GM21786 (cell line): ENCODE measurements around the gene CFAP119.
A peak's percentile ranks its signal among the peaks of the same experiment; 100 is the strongest.

Experiments
- ATAC-seq: cut with Tn5 transposase; IDR thresholded peaks from one replicate; pipeline ENCODE4 v1.9.1; 2021; ENCODE audit not compliant: unreplicated experiment

CFAP119 gene

DNA sequence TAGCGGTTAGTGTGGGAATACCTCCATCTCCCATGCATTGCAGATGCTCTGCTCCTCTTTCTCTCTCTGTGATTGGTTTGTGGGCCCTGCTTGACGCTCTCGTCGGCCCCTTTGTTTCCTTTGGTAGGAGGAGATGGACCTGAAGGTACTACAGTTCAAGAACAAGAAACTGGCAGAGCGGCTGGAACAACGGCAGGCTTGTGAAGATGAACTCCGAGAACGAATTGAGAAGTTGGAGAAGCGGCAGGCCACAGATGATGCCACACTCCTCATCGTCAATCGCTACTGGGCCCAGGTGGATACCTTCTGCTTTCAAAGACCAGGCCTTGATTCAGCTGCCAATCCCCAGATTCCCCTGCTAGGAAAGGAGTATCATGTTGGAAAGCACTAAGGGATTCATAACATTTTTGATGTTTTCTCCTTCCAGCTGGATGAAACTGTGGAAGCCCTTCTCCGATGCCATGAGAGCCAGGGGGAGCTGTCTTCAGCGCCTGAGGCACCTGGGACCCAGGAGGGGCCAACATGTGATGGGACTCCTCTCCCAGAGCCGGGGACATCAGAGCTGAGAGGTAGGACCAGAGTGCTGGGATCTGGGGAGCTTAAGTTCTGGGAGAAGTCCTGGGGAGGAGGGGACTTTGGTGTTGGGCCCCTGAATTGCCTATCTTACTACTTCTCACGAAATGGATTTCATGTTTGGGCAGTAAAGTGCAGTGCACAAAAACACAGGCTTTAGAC is 1.3 kb upstream of the CFAP119 start:
- no peak for ATAC-seq

DNA sequence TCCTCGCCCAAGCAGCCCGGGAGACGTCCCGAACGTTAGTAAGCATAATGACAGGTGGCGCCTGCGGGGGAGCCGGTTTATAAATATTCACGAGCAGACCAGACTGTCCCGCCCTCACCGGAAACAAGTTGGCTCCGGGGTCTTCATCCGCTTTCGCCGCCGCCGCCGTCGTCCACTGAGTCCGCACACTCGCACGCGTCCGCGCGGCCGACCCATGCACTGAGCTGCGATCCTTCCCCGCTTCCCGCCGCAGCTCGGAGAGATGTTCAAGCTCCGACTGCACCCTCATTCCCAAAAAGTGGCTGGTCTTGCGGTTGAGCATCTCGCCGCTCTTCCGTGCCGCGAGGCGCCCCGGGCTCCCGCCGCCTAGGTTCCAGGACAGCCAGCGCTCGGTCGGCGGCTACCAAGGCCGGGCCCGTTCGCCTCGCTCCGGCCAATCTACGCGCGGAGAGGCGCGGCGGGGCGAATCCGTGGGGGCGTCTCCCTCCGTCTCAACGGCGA is 385 bp downstream of the CFAP119 start:
- peak; percentile 6 for ATAC-seq

DNA sequence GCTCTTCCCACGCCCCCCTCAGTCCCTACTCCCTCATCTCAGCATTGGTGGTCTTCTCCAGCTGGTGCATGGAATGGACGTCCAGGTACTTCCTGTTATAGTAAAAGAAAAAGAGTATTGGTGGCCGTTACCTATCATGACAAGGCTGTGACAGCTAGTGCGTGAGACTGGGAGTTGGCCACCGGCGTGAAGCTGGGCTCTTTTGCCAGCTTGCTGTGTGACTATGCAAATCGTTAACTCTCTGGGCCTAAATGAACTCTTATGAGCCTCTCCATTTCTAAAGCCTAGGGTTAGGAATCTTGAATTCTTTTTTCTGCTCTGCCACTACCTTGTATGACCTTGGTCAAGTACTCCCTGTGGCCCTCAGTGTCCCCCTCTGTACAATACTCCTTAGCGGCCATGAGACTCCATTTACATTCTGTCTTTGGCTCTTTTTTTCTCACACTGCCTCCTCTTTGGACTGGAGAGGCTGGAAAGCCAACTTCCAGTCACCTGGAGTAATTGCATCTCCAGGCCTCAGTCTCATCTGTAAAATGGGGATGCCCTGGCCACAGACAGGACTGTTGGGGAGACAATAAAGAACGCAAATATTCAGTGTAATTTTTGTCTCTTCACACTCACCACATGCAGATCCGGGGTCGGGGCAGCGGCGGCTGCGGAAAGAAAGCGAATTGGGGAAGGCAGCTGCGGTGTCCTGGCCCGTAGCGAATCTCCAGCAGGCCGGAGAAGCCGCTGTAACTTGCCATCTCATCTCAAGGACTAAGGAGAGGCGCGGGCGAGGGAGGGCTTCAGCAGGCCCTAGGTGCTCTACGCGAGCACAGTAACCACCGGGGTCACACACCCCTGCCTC is 1.1 kb downstream of the CFAP119 start:
- no peak for ATAC-seq

DNA sequence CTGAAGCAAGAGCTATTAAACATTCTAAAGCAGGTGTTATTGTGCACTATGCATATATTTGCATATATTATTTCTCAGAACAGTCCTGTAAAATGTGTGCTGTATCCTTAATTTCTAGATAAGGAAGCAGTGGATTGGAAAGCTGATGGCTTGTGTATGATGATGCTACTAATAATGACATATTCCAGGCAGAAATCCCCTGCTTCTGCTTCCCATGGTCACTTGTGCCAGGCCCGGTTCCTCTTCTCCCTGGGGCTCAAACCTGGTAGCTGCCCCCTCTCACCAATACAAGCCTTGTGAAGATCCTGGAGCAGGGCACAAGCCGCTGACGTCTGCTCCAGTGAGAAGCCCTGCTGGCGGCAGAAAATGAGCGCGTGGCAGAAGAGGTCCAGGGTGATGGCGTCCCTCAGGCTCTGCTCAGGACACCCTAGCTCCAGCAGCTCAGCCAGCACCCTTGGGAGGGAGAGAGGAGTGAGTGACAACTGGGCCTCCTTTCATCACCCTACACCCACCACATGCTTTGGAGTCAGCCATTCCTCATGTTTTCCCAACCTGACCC is 1.8 kb downstream of the CFAP119 start:
- no peak for ATAC-seq

DNA sequence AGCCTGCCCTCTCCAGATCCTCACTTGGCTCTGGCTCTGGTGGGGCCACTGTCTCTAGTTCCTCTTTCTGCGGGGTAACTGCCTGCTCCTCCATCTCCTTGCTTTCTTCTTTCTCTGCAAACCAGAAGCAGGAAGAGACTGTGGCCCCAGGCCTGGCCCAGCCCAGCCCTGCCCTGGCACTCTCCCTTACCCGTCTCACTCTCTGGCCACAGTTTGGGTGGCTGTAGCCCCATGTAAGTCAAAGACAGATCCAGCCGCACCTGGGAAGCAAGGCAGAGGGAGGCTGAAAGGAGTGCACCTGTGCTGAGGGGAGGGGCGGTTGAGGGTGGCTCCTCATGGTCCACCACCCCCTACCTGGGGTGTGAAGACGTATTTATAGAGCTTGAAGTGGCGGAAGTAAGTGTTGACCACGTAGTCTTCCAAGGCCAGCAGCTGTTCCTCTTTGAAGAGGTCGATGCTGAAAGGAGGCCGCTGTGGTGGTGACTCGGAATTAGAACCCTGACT is 2.8 kb downstream of the CFAP119 start:
- ATAC-seq: no peak

DNA sequence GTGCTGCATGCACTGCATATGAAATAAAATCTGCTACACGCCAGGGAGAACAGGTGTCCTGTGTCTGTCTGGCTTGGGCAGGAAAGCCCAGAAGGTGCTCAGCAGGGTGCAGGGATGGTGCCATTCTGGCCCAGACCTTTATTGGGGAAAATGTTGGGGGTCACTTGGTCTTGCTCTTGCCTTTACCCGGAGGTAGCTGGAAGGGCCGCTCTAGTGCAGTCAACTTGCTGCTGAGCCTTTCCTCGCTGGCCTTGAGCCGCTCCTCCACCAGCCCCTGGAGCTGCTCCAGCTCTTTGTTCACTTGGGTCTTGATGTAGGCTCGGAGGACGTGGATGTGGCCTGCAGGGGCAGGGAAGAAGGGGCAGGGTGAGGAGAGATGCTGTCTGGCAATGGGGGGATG is 4.5 kb downstream of the CFAP119 start:
- ATAC-seq: no peak

DNA sequence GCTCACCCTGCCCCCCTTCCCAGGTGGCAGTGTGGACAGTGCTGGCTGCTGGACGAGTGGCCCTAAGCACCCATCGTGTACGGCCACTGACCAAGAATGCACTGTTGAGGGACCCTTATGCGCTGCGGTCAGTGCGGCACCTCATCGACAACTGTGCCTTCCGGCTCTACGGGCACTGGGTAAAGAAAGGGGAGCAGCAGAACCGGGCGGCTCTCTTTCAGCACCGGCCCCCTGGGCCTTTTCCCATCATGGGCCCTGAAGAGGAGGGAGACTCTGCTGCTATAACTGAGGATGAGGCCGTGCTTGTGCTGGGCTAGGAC is 5.1 kb downstream of the CFAP119 start:
- no peak for ATAC-seq

DNA sequence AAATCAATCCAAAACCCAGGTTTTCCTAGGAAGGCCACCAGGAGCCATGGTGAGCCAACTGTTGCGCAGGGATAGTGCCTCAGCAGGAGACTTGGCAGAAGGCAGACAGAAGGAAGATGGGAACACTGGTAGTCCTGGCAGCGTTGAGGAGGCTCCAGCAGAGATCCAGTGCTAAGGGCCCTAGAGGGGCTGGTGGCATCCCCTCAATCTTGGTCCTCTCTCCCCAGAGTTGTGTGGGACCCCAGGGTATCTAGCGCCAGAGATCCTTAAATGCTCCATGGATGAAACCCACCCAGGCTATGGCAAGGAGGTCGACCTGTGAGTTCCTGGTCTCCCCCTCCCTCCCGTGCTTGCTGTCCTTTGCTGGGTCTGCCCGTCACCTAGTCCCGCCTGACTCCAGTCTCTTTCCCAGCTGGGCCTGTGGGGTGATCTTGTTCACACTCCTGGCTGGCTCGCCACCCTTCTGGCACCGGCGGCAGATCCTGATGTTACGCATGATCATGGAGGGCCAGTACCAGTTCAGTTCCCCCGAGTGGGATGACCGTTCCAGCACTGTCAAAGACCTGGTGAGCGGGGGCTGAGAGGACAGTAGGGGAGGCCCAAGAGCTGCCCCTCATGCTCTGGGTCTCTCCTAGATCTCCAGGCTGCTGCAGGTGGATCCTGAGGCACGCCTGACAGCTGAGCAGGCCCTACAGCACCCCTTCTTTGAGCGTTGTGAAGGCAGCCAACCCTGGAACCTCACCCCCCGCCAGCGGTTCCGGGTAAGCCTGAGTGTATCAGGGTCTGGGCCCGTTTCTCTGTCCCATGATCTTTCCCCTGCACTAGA is 5.7 kb downstream of the CFAP119 start:
- no peak for ATAC-seq

DNA sequence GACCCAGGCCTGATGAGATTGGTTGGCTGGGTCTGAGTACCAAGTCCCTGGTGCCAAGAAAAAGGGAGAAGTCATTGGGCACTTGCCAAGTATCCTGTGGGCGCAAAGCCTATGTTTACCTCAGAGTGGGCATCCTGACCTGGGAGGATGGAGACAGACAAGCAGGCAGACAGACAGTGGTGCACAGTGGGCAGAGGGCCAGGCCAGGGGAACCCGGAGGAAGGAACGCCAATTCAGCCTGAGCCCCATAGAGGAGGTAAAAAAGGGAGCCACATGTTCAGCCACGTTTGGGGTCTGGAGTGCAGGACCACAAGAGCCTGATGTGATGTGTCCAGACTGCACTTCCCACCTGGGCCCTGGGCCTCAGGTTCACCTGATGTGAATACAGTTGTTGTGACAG is 8.3 kb downstream of the CFAP119 start:
- ATAC-seq: no peak

DNA sequence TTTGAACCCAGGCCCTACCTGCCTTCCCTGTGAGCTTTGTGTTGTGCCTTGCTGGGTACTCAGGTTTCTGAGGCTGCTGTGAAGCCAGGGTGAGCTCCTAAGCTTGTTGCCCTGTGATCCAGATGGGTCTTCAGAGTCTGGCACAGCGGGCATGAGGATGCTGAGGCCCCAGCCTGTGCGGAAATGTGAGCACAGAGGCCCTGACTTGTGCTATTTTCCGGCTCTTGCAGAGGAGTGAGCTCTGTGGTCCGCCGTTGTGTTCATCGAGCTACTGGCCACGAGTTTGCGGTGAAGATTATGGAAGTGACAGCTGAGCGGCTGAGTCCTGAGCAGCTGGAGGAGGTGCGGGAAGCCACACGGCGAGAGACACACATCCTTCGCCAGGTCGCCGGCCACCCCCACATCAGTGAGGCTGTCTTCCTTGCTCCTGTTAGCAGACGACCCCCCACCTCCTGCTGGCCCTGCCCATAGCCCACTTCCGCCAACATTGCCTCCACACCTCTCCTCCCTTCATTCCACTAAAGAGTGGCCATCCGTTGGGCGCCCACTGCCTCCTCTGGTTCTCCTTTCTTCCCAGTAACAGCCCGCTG is 10.9 kb downstream of the CFAP119 start:
- ATAC-seq: no peak

DNA sequence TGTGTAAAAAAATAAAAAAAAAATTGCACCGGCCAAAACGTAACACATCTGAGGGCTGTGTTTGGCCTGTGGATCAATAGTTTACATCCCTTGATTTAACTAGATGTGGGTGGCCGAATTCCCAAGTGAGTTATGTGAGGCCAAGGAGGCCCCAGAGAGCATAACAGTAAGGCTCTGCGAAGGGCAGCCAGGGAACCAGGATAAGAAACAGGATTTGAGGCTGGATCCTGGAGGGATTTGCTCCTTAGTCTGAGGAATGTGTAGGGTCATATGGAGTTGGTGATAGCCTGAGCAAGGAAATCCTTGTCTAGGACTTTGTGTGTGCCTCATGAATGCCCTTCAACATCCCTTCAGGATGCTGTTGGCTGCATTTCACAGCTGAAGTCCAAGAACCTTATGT is 11.7 kb downstream of the CFAP119 start:
- no peak for ATAC-seq

DNA sequence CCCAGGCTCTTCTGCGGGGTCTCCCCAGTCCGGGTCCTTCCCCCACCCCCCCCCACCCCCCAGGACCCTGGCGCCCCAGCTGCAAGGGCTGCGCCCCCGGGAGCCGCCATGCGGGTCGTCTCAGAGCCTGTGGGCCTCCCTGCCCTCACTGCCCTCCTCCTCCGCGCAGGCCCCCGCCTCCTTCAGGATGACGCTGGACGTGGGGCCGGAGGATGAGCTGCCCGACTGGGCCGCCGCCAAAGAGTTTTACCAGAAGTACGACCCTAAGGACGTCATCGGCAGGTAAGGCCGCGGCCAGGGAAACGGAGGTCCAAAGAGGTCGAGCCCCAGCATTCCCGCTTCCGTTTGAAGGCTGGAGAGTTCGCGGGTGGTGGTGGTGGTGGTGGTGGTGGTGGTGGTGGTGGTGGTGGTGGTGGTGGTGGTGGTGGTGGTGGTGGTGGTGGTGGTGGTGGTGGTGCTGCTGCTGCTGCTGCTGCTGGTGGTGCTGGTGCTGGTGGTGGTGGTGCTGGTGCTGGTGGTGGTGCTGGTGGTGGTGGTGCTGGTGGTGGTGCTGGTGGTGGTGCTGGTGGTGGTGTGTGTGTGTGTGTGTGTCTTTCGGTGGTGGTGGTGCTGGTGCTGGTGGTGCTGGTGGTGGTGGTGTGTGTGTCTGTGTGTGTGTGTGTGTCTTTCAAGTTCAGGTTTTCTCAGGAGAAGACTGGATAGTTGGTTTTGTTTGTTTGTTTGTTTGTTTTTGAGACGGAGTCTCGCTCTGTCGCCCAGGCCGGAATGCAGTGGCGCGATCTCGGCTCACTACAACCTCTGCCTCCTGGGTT is 13.0 kb downstream of the CFAP119 start:
- no peak for ATAC-seq

DNA sequence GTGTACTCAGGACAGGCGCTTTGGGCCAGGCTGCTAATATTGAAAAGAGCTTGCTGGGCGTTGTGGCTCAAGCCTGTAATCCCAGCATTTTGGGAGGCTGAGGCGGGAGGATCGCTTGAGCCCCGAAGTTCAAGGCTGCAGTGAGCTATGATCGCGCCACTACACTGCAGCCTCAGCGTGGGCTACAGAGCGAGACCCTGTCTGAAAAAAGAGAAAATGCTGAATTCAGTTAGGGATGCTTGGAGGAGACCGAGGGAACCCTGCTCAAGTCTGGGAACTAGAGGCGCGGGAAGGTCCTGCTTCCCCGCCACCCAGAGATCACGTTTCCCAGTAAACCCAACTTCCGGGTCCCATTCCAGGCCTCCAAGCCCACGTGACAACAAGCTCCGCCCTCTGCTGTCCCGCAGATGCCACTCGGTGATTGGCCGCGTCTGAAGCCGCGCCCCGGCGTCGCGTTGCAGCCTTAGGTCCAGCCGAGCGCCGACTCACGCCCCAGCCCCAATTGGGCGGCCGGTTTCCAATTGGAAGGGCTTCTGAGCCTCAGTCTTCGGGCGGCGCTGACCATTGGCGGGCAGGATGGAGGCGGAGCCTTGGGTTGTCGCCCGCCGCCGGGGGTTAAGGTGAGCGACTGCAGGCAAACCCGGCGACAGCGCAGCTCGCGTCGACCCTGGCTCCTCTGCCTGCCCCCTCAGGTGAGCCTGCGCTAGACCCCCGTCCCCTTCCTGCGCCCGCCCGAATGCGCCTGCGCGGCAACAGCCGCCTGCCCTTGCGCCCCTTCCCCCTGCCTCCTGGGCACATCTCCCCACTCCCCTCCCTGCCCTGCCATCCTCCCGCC is 13.8 kb downstream of the CFAP119 start, which contains the start of gene PHKG2:
TSS of gene PHKG2 (plus strand) at position 627 of the 835 bp plus-strand sequence. CDS start 396 bp downstream, outside the sequence.
- peak; percentile 96 for ATAC-seq

DNA sequence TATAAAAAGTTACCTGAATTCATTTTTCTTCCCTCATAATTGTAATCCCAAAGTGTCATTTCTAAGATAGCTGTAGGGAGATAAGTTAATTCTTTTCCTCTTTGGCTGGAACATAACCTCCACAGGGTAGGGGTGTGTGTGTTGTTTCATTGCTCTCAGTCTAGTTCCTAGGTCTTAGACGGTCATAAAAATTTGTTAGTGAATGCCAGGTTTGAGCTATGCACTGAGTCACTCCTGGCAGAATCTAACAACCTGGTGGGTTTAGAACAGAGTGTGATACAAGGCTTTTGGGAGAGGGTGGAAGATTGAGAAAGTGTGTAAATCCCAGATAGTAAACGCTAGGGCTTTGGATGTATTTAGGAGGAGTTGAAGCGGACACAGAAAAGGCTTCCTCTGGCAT is 14.5 kb downstream of the CFAP119 start:
- no peak for ATAC-seq

DNA sequence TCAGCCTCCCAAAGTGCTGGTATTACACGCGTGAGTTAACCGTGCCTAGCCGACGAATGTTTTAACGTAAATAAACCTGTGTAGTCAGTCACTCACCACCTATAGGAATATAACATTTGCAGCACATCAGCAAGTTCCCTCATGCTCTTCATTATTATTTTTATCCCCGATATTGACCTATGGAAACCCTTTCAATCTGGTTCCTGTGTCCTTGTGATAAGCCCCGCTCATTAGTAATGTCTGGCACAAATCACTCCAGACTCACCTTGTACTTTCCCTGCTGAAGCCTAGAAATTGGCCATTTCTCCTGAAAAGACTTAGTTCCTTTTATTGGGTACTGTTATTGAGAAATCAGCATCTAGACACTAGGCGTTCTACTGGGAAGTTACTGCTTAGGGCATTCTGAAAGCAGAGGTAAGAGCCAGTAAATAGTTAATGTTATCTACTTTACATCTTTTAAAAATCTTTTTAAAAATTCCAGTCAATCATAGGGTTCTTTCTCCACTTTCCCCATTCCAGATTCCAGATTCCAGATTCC is 15.2 kb downstream of the CFAP119 start:
- ATAC-seq: no peak

DNA sequence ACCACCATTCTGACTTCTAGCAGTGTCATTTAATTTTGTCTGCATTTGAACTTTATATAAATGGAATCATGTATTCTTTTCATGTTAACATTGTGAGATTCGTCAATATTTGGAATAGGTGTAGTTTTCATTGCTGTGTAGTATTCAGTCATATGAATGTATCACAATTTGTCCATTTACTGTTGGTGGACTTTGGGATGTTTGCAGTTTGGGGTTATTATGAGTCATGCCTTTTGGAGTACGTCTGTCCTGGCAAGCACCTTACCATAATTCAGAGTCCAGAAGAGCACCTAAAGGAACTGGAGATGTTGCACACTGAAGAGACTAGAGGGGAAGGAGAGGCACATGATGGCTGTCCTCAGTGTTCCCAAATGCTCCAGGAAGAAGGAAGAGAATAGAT is 16.8 kb downstream of the CFAP119 start:
- no peak for ATAC-seq

DNA sequence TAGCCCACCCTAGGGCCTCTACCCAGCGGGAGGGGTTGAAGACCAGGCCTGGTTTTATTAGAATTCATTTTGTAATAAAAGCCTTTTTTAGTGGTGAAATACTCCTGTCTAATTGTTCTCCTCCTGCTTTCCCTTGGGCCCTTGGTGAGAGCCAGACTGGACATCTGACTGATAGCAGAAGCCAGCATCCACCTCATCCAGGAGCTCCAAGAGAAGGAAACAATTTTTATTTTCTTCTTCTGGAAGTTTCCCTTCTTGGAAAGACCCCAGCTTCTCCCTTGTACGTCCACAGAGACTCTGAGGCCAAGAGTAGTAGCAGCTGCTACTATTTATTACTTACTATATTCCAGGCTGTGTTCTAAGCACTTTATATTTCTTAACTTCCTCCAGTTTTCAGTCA is 17.7 kb downstream of the CFAP119 start:
- ATAC-seq: no peak

DNA sequence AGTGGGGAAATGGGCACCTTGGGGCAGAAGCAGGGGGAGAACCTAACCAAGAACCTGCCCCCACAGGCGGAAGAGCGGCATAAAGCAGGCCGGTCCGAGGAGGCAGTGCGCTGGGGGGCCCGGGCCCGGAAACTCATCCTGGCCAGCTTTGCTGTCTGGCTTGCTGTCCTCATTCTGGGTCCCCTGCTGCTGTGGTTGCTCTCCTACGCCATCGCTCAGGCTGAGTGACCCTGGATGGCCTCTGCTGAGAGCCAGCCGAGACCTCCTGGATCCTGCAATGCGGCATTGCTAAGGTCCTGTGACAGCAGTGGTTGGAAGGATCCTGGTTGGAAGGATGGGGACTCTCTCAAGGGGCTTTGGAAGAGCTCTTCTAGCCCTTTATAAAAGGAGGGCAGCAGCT is 18.1 kb downstream of the CFAP119 start:
- ATAC-seq: no peak
